HG03342 (cell line): Measurements from ENCODE around the gene AGPAT3.
"Not testable (repeated sequence)": the region's sequence is repeated elsewhere in the genome, so short reads cannot be mapped to it uniquely, and the experiment has no call there.

Experiments
- ATAC-seq: cut with Tn5 transposase; IDR thresholded peaks from one replicate; pipeline ENCODE4 v1.9.1; 2021; ENCODE audit warnings: mild to moderate bottlenecking, moderate library complexity; ENCODE audit not compliant: unreplicated experiment

Gene AGPAT3

GRCh38 chr21:43864962-43865539 lies at the start of gene AGPAT3:
TSS of gene AGPAT3 (plus strand) at chr21:43865223. CDS start at chr21:43959682, 94,459 bp downstream.
- ATAC-seq = no peak

GRCh38 chr21:43815991-43816390 lies 49.0 kb upstream of the AGPAT3 start:
- no peak for ATAC-seq

- no peak for ATAC-seq
Observed at GRCh38 chr21:43816611-43817071, 48.4 kb upstream of the AGPAT3 start.

GRCh38 chr21:43817157-43818086 lies 47.6 kb upstream of the AGPAT3 start:
- ATAC-seq = no peak

GRCh38 chr21:43818685-43819084 lies 46.3 kb upstream of the AGPAT3 start:
- ATAC-seq = no peak

GRCh38 chr21:43819511-43820405 lies 45.3 kb upstream of the AGPAT3 start:
- ATAC-seq = no peak

- ATAC-seq = no peak
Observed at GRCh38 chr21:43820466-43820865, 44.6 kb upstream of the AGPAT3 start.

- not testable (repeated sequence) for ATAC-seq
Observed at GRCh38 chr21:43822166-43822565, 42.9 kb upstream of the AGPAT3 start.

GRCh38 chr21:43822741-43823140 lies 42.3 kb upstream of the AGPAT3 start:
- not testable (repeated sequence) for ATAC-seq

- ATAC-seq = no peak
Observed at GRCh38 chr21:43824333-43825241, 40.4 kb upstream of the AGPAT3 start.

- no peak for ATAC-seq
Observed at GRCh38 chr21:43825242-43825935, 39.6 kb upstream of the AGPAT3 start.

GRCh38 chr21:43825936-43826622 lies 38.9 kb upstream of the AGPAT3 start:
- ATAC-seq = no peak

GRCh38 chr21:43826623-43826974 lies 38.4 kb upstream of the AGPAT3 start:
- ATAC-seq = no peak

- ATAC-seq = no peak
Observed at GRCh38 chr21:43827015-43827611, 37.9 kb upstream of the AGPAT3 start.

GRCh38 chr21:43829161-43829560 lies 35.9 kb upstream of the AGPAT3 start:
- no peak for ATAC-seq

GRCh38 chr21:43829575-43830119 lies 35.4 kb upstream of the AGPAT3 start:
- no peak for ATAC-seq

- ATAC-seq = no peak
Observed at GRCh38 chr21:43832158-43832550, 32.9 kb upstream of the AGPAT3 start.

GRCh38 chr21:43832648-43833047 lies 32.4 kb upstream of the AGPAT3 start:
- no peak for ATAC-seq
